ENCODE measurements around the gene TMEM117. TPM values are rescaled to one million over a fixed set of nuclear protein-coding genes. Genes with fewer than 3 reads are reported as not detected.
"Not testable (repeated sequence)": the region's sequence is repeated elsewhere in the genome, so short reads cannot be mapped to it uniquely, and the experiment has no call there.

TMEM117 gene
- polyA plus RNA-seq, 1 donor = 8.5 TPM

DNA sequence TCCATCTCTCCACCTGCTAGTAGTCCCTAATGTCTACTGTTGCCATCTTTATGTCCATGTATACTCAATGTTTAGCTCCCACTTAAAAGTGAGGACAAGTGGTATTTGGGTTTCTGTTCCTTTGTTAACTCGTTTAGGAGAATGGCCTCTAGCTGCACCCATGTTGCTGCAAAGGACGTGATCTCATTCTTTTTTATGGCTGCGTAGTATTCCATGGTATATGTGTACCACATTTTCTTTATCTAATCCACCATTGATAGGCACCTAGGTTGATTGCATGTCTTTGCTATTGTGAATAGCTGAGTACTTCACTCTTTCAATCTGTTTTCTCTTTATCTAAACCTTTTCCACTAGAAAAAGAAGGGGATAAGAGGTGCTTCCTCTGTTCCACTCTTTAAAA lies 130.0 kb downstream of the TMEM117 start:
- DNase-seq = no peak

- DNase-seq = no peak
Measured at GRCh38 chr12:43968736-43969135, 132.9 kb downstream of the TMEM117 start.

DNA sequence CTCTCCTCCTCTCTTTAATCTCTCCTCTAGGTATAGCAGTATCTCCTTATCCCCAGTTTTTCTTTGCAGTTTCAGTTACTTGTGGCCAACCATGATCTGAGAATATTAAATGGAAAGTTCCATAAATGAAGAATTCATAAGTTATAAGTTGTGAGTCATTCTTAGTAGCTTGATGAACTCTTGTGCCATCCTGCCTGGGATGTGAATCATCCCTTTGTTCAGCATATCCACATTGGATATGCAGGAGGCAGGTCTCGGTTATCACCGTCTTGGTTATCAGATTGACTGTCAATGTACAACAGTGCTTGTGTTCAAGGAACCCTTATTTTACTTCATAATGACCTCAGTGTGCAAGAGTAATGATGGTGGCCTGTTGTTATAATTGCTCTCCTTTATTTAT lies 134.0 kb downstream of the TMEM117 start:
- no peak for DNase-seq

DNA sequence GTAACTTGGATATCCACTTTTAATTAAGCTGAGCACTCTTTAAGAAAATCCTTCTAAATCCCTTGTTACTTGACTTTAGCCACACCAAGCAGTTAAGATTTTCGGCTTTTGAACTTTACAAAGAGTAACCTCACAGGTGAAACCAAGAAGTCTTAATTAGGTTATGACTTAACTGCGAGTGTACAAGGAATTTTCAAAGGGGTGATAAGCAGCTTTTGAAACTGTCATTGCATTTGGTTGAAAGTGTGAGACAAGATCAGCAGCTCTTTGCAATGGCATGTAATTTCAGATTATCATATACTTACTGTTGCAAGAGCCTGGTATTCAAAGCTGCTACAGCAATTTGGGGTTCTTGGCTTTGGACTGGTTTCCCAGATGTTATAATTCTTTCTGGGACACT lies 137.5 kb downstream of the TMEM117 start:
- no peak for DNase-seq

GRCh38 chr12:43973993-43974392 lies 138.1 kb downstream of the TMEM117 start:
- no peak for DNase-seq

GRCh38 chr12:43976027-43976426 lies 140.1 kb downstream of the TMEM117 start:
- no peak for DNase-seq

DNA sequence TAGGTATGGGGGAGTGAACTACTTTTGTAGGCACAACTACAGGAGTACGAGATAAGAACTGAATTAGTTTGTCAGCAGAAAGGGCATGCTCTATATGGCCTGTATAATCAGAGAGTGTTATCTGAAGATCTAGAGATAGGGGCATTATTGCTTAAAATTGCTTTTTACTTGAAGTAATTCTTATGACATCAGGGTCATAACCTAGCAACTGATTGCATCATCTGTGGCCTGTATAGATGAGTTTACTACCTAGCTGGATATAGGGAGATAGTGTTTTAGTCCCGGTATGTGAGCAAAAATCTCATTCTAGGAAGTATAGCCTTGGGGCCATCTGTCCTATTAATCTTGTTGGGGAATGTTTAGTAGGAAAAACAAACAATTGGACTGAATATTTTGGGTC lies 142.7 kb downstream of the TMEM117 start:
- DNase-seq = no peak

DNA sequence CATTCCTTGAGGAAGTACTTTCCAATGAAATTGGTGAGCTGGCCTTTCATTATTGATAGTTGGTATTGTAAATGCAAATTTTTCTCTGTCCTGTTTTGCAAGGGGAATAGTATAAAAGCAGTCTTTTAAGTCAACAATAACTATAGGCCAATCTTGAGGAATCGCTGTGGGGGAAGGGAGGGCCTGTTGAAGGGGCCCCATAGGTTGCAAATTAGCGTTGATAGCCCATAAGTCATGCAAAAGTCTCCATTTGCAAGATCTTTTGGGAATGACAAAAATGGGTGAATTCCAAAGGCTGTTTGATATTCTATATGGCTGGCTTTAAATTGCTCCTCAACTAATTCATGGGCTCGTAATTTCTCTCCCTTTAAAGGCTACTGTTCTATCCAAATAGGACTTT lies 143.6 kb downstream of the TMEM117 start:
- no peak for DNase-seq

- no peak for DNase-seq
Measured at GRCh38 chr12:43980627-43981191, 144.8 kb downstream of the TMEM117 start.

DNA sequence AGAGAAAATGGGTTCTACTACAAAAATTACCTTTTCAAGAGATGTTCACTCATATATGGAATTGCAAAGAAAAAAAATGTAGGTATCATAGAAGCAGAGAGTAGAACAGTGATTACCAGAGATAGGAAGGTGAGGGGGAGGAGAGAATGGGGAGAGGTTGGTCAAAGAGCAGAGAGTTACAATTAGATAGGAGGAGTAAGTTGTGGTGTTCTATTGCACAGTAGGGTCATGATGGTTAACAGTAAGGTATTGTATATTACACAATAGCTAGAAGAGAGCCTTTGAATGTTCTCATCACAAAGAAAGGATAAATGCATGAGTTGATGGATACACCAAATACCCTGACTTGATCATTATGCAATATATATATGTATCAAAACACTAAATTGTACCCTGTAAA lies 145.8 kb downstream of the TMEM117 start:
- DNase-seq = no peak

GRCh38 chr12:43982544-43982943 lies 146.7 kb downstream of the TMEM117 start:
- no peak for DNase-seq

DNA sequence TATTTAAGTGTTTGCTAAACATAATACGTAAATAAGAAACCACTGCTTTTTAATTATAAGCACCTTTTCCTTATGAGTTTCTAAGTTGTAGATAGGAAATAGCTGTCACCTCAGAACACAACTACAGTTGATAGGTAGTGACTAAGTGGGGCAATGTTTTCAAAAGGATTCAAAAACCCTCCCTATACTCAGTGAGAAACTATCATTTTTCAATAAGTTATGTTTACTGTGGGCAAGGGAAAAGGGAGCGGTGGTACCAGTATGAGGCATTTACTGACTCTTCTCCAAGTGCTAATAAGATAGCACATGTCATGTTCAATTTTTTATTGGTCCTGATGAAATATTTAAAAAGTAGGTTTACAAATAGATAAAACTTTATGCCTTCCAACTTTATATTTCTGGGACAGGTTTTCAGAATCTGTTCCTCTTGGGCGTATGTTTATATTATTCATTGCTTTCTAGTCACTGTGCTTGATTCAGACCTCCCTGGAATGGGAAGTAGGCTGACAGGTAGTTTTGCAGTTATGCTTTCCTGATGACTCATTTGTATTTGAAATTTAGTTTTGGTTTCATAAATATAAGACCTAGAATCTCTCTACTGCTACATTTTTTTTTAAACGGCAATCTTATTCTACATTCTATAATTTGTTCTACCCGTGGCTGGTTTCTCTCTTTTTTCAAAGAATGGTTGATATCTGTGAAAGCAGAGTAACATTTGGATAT lies 153.1 kb downstream of the TMEM117 start:
- DNase-seq = no peak

DNA sequence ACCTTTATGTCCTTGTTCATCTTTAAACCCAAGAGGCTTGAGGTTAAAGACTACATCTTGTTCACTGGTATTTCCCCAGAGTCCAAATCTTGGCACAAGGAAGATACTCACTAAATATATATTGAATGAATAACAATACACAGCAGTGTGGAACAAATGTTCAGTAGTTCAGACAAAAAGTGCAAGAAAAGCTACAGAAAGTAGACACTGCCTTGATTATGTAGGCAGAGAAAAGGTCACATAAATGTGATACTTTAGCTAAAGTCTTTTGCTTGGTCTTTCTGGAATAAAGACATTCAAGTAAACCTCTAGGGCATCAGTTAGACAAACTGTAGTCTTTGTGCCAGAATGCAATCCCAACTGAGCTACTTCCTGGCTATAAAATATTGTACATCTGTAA lies 157.0 kb downstream of the TMEM117 start:
- no peak for DNase-seq

DNA sequence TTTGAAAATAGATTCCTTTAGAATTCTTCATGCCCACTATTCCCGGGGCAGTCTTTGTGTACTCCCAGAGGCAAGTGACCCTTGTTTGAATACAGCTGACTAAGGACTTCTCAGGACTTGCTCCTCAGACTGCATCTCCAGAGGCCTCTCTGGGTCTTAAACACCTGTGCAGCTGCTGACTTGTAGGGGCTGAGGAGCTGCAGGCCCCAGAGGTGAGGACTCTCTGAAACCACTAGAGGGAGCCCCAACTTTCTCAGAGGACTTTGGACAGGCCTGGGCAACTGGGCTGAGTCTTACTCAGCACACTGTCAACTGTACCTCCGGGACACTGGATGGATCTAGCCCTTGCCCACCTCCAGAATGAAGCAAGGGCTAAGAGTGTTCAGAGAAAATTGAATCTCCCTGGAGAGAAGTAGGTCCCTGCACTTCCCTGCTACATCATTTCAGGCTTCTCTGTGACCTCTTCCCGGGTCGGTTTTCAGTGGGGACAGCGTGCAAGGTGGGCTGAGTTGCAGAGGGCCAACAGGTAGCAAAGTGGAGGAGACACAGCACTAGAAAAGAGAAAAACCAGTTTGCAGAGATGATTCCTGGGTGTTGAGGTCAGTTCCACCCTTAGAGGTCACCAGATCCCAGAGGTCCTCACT lies 164.6 kb downstream of the TMEM117 start:
- DNase-seq = no peak

GRCh38 chr12:44002607-44003006 lies 166.7 kb downstream of the TMEM117 start:
- no peak for DNase-seq

- no peak for DNase-seq
Measured at GRCh38 chr12:44003721-44004120, 167.8 kb downstream of the TMEM117 start.

DNA sequence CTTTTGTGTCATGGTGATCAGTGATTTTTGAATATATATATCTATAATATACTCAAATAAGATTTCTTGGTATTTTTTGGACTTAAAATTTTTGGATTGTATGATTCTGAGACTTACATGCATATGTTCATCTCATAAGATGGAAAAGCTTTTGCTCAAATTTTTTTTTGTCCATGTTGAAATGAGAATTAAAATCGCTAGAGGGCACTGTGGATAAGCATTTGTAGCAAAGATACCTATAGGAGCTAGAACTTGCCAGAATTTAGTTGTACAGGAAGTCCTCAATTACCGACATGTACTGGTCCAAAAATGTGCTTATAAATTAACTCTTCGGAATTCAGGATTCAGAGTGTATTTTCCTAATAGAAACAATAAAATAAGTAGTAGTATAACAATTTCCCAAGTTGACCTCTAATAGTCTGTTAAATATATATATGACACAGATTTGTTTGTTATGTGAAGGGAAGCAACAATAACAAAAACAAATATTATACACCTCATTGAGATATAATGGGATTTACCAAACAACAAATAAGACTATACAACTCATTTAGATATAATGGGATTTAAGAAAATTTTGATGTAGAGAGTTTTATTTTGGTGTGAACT lies 179.6 kb downstream of the TMEM117 start:
- peak; percentile 56 for DNase-seq

- no peak for DNase-seq
Measured at GRCh38 chr12:44017216-44017615, 181.3 kb downstream of the TMEM117 start.

DNA sequence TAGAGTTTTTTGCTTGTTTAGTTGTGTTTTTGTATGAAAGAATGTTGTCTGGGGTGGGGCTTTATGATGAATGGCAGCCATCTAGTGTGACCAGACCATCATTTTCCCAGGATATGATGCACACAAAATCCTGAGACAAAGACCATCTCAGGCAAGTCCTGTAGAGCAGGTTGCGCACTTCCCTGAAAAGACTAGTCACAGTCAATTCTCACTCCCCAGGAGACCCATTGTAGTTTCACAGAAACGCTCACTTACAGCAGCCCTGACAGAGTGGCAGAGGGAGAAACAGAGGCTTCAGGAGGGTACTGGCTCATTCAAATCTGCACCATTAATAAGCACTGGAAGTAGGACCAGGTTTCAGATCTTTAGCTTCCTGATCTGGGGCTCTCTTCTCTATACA lies 183.2 kb downstream of the TMEM117 start:
- no peak for DNase-seq

GRCh38 chr12:44020555-44020954 lies 184.7 kb downstream of the TMEM117 start:
- no peak for DNase-seq

DNA sequence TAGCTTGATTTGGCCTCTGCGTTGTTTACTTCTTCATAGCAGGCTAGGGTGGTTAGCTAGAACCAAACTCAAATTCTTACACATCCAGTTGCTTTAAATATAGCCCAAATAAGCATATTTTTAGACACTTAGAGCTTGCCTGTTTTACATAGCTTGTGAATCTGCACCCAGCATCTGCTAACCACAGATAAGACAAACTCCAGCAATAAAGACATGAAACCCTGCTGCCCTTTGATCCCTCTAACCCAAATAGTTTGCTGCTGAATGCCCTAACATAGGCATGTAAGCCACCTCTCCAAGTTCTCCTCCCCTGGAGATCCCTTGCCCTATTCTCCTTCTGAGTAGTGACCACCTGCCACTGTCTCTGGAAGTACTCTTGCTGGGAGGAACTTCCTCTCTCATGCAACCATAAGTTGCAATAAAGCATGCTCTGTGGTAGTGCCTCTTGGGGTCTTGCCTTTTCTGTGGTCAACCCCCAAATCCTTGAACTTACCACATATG lies 185.6 kb downstream of the TMEM117 start:
- DNase-seq = no peak

- DNase-seq = no peak
Measured at GRCh38 chr12:44025499-44025898, 189.6 kb downstream of the TMEM117 start.

- no peak for DNase-seq
Measured at GRCh38 chr12:44026046-44026445, 190.2 kb downstream of the TMEM117 start.

- DNase-seq = not testable (repeated sequence)
Measured at GRCh38 chr12:44026926-44027325, 191.0 kb downstream of the TMEM117 start.
